Keratinocyte (primary cell): ENCODE measurements around the gene CASR.
"Not testable (repeated sequence)": the region's sequence is repeated elsewhere in the genome, so short reads cannot be mapped to it uniquely, and the experiment has no call there.

ENCODE experiments used
- CTCF ChIP-seq, 3 experiments: IDR thresholded peaks in 1 of 3; conservative IDR thresholded peaks in 1 of 3; optimal IDR thresholded peaks in 1 of 3; 2 replicates in 2 of 3; 3 replicates in 1 of 3; pipeline versions ENCODE3 to v1.5.1; 2011; ENCODE audit warnings: low read length in 3 of 3, mild to moderate bottlenecking in 3 of 3, moderate library complexity in 2 of 3, control low read depth in 1 of 3, inconsistent platforms in 1 of 3; ENCODE audit not compliant: insufficient read depth in 2 of 3; ENCODE audit errors: extremely low read depth in 1 of 3
- EZH2 ChIP-seq: IDR thresholded peaks from one replicate; pipeline ENCODE4 v1.6.1; 2012; ENCODE audit warnings: inconsistent platforms, mild to moderate bottlenecking, low read length, moderate library complexity

- TF ChIP-seq CTCF (optimal IDR thresholded peaks at IDR 0.05 in 1 of 3, IDR thresholded peaks at IDR 0.05 in 1 of 3, conservative IDR thresholded peaks at IDR 0.05 in 1 of 3; ENCODE audit: extremely low read depth in 1 of 3, insufficient read depth in 2 of 3, low read length in 3 of 3); EZH2: not testable (repeated sequence)
Observed at GRCh38 chr3:122201476-122201875, 18.0 kb downstream of the CASR start.
